Esophagus squamous epithelium (tissue), 4 donors: Measurements from ENCODE around the gene IL22RA2.

ENCODE experiments used
- CTCF ChIP-seq, 6 experiments: fragments of 450-650 bp in 4 of 6; fragments of 200-600 bp in 2 of 6; sonication (generic) in 2 of 6; IDR thresholded peaks; one replicate each; pipeline ENCODE4 v1.5.1; 2016 to 2019; ENCODE audit warnings: antibody characterized with exemption in 6 of 6, mild to moderate bottlenecking in 4 of 6, moderate library complexity in 4 of 6
- POLR2A ChIP-seq, 4 donors: fragments of 450-650 bp; IDR thresholded peaks; one replicate each; pipeline ENCODE4 v1.6.1; 2017; ENCODE audit warnings: antibody characterized with exemption in 4 of 4, mild to moderate bottlenecking in 4 of 4, moderate library complexity in 3 of 4

DNA sequence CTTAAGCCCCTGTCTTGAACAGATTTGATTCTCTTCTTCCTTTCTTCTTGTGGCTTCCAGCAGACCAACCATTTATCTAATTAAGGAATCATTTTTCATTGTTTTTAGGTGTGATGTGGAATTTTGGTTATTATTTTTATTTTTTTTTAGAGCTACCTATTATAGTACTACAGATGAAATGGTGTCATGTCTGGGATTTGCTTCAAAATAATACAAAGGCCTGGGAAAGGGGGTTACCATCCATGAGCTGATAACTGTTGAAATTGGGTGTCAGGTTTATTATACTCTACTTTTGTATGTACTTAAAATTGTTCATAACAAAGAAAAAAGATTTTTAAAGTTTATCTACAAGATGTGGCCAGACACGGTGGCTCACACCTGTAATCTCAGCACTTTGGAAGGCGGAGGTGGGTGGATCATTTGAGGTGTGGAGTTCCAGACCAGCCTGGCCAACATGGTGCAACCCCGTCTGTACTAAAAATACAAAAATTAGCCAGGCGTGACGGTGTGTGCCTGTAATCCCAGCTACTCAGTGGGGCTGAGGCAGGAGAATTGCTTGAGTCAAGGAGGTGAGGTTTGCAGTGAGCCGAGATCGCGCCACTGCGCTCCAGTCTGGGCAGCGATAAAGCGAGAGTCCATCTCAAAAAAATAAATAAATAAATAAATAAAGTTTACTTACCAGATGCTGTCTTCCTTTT, 561 bp downstream of the IL22RA2 start:
- no peak for TF ChIP-seq CTCF (IDR thresholded peaks at IDR 0.05)
- no peak for TF ChIP-seq POLR2A (IDR thresholded peaks at IDR 0.05)
